HG02610 (cell line): ENCODE data around the gene SLC34A1.

Experiments
- ATAC-seq: cut with Tn5 transposase; IDR thresholded peaks from one replicate; pipeline ENCODE4 v1.9.1; 2021; ENCODE audit warnings: mild to moderate bottlenecking, moderate library complexity; ENCODE audit not compliant: unreplicated experiment

The SLC34A1 gene

GRCh38 chr5:177430140-177430951 lies 46.1 kb downstream of the SLC34A1 start:
- ATAC-seq: no peak

- no peak for ATAC-seq
Measured at GRCh38 chr5:177430972-177431316, 46.7 kb downstream of the SLC34A1 start.

- ATAC-seq: peak; percentile 37
Measured at GRCh38 chr5:177431317-177432142, 47.3 kb downstream of the SLC34A1 start.

- ATAC-seq: no peak
Measured at GRCh38 chr5:177432143-177432838, 48.1 kb downstream of the SLC34A1 start.

GRCh38 chr5:177432839-177433657 lies 48.8 kb downstream of the SLC34A1 start:
- no peak for ATAC-seq

- no peak for ATAC-seq
Measured at GRCh38 chr5:177433658-177434217, 49.5 kb downstream of the SLC34A1 start.

GRCh38 chr5:177434437-177434836 lies 50.2 kb downstream of the SLC34A1 start:
- ATAC-seq: no peak

GRCh38 chr5:177434942-177435738 lies 50.9 kb downstream of the SLC34A1 start:
- no peak for ATAC-seq

- no peak for ATAC-seq
Measured at GRCh38 chr5:177435847-177436536, 51.8 kb downstream of the SLC34A1 start.

- no peak for ATAC-seq
Measured at GRCh38 chr5:177437623-177438022, 53.4 kb downstream of the SLC34A1 start.

GRCh38 chr5:177438468-177438867 lies 54.2 kb downstream of the SLC34A1 start:
- ATAC-seq: no peak

- ATAC-seq: no peak
Measured at GRCh38 chr5:177439518-177440053, 55.4 kb downstream of the SLC34A1 start.

- no peak for ATAC-seq
Measured at GRCh38 chr5:177440211-177440989, 56.2 kb downstream of the SLC34A1 start.

GRCh38 chr5:177440990-177441780 lies 57.0 kb downstream of the SLC34A1 start:
- no peak for ATAC-seq

GRCh38 chr5:177442066-177442826 lies 58.0 kb downstream of the SLC34A1 start:
- no peak for ATAC-seq
